DMS114 treated with DMSO at 0.1 percent for 48 hours (cell line): ENCODE measurements around the gene PLA2G15.

Experiments
- DNase-seq: peaks from one replicate; lab custom pipeline; 2025; ENCODE audit not compliant: unreplicated experiment; lab: John Stamatoyannopoulos, UW

Gene PLA2G15

GRCh38 chr16:68244903-68245853 is at the start of gene PLA2G15:
TSS of gene PLA2G15 (plus strand) at chr16:68245373. CDS start at chr16:68245427, 54 bp downstream.
- DNase-seq, result peak; percentile 81

- no peak for DNase-seq
Measured at GRCh38 chr16:68197250-68197649, 47.9 kb upstream of the PLA2G15 start.

GRCh38 chr16:68200088-68200783 is 44.9 kb upstream of the PLA2G15 start:
- no peak for DNase-seq

GRCh38 chr16:68202091-68202519 is 43.1 kb upstream of the PLA2G15 start:
- no peak for DNase-seq

- no peak for DNase-seq
Measured at GRCh38 chr16:68206245-68206644, 38.9 kb upstream of the PLA2G15 start.

- no peak for DNase-seq
Measured at GRCh38 chr16:68214726-68215125, 30.4 kb upstream of the PLA2G15 start.

- no peak for DNase-seq
Measured at GRCh38 chr16:68215302-68215701, 29.9 kb upstream of the PLA2G15 start.

GRCh38 chr16:68216240-68216639 is 28.9 kb upstream of the PLA2G15 start:
- no peak for DNase-seq

GRCh38 chr16:68217506-68217905 is 27.7 kb upstream of the PLA2G15 start:
- no peak for DNase-seq

GRCh38 chr16:68219725-68220351 is 25.3 kb upstream of the PLA2G15 start:
- no peak for DNase-seq

GRCh38 chr16:68223072-68223471 is 22.1 kb upstream of the PLA2G15 start:
- no peak for DNase-seq

GRCh38 chr16:68226116-68226515 is 19.1 kb upstream of the PLA2G15 start:
- no peak for DNase-seq

- no peak for DNase-seq
Measured at GRCh38 chr16:68227183-68227793, 17.9 kb upstream of the PLA2G15 start.

GRCh38 chr16:68227850-68228553 is 17.2 kb upstream of the PLA2G15 start:
- DNase-seq, result no peak

GRCh38 chr16:68228652-68229051 is 16.5 kb upstream of the PLA2G15 start:
- DNase-seq, result no peak

- peak; percentile 41 for DNase-seq
Measured at GRCh38 chr16:68229431-68230175, 15.6 kb upstream of the PLA2G15 start.

- DNase-seq, result no peak
Measured at GRCh38 chr16:68230176-68230571, 15.0 kb upstream of the PLA2G15 start.

- DNase-seq, result no peak
Measured at GRCh38 chr16:68230956-68231355, 14.2 kb upstream of the PLA2G15 start.

- no peak for DNase-seq
Measured at GRCh38 chr16:68231384-68232136, 13.6 kb upstream of the PLA2G15 start.
